GM10266 (cell line): ENCODE measurements around the gene PCDH9.

Experiments used
- DNase-seq: peaks from one replicate; pipeline ENCODE4 v3.0.0; 2012; ENCODE audit errors: extremely low spot score
- CTCF ChIP-seq: IDR thresholded peaks from 2 replicates; pipeline ENCODE4 v1.5.1; 2012; ENCODE audit warnings: mild to moderate bottlenecking, low read depth; ENCODE audit not compliant: control insufficient read depth, insufficient read depth; ENCODE audit errors: missing control alignments

The PCDH9 gene

GRCh38 chr13:66528180-66528579 lies 702.0 kb downstream of the PCDH9 start:
- TF ChIP-seq CTCF, result no peak
- no peak for DNase-seq

- no peak for TF ChIP-seq CTCF
- no peak for DNase-seq
Measured at GRCh38 chr13:66520511-66521355, 709.4 kb downstream of the PCDH9 start.

- DNase-seq, result no peak
- TF ChIP-seq CTCF, result no peak
Measured at GRCh38 chr13:66519259-66519658, 710.9 kb downstream of the PCDH9 start.

GRCh38 chr13:66518068-66518467 lies 712.1 kb downstream of the PCDH9 start:
- no peak for TF ChIP-seq CTCF

GRCh38 chr13:66513728-66514127 lies 716.4 kb downstream of the PCDH9 start:
- DNase-seq, result no peak
- TF ChIP-seq CTCF, result no peak

More at GRCh38 chr13:66518068-66518467, 712.1 kb downstream of the PCDH9 start:
- no peak for DNase-seq

GRCh38 chr13:66509175-66509574 lies 721.0 kb downstream of the PCDH9 start:
- no peak for DNase-seq
- TF ChIP-seq CTCF, result no peak

GRCh38 chr13:66508153-66508909 lies 721.8 kb downstream of the PCDH9 start:
- TF ChIP-seq CTCF, result no peak
- DNase-seq, result no peak
